Activated CD4-positive, alpha-beta T cell treated with anti-CD3 and anti-CD28 coated beads for 24 hours (primary cell): ENCODE results near the gene INHA.

Experiments used
- DNase-seq, 2 donors: peaks; one replicate each; pipeline ENCODE4 v3.0.0-alpha.2; 2020; ENCODE audit warnings: low read depth in 2 of 2

The INHA gene

GRCh38 chr2:219557791-219558785, 14.0 kb upstream of the INHA start:
- no peak for DNase-seq

DNA sequence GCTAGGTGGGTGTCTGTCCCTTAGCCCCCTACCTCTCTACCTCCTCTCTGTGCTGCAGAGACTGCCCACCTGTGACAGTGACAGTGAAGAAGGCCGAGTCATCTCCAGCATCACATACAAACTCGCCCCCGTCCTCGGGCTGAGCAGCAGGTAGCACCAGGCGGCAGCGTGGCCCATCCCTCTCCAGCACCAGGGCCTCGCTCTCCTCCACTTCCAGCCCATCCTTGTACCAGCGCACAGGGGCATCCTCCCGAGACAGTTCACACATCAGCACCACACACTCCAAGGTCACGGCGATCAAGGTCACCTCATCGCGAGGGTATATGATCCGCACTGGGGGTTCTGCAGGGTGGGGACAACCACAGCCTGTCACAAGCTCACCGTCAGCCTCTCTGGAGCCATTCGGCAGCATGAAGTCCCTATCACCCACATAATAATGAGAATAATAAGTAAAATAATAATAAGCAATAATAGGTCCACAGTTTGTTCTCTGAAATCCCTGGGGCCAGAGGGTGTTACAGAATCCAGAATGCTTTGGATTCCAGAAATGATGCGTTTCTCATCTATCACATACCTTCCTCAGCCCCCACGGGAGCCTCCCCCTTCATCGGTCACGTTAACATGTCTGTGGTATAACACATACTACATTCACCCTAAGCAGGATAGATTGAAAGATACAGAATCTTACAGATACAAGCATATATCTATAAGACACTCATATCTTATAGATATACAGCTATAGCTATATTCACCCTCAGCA, 12.8 kb upstream of the INHA start:
- no peak for DNase-seq

- DNase-seq: no peak
These were observed 11.8 kb upstream of the INHA start for GRCh38 chr2:219560037-219560892.

DNA sequence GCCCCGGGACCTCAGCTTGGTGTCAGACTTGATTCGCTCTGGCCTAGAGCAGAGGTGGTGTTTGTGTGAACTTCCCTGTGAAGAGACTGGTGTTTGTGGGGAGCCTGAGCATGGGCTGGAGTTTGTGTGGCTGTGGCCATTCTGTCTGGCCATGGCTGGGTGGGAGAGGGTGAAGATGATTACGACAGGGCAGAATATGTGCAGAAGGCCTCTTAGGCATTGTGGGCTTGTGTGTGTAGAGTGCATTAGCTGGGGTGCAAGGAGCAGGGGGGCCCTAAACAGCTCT, 11.3 kb upstream of the INHA start:
- DNase-seq: no peak

DNA sequence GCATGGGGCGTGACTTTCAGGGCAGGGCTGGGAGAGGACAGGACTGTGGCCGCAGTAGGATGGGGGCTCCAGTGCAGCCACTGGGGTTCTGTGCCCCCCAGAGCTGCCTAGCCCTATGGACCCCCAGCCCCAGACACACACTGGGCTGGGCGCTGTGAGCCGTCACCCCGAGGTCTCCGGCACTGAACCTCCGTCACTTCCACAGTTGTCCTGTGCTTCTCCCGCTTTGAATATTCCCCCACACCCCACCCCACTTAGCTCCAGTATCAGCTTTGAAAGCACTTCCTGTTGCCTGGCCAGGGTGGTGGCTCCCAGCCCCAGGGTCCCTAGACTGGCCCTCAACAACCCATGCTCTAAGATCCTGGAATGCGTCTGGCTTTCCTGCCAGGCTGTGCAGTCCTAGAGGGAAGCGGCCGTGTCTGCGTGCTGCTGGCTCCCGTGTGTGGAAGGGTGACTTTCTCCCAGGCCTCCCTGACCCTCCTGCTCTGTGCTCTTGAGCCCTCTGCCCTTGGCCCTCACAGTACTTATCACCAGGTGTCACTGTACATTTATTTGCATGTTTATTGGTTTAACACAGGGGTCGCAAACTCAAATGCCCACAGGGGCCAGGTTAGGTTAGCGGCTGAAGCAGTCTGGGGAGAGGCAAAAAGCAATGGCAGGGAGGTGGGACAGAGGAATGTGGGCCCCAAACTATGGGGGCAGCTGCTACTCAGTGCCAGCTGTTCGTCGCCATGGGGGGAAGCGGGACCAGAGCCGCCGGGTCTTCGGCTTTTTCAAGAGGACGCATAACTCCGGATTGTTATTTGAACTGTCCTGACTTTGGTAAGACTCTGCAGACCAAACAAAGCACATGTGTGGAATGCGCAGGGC, 10.7 kb upstream of the INHA start:
- DNase-seq: no peak

- no peak for DNase-seq
These were observed 9.8 kb upstream of the INHA start for GRCh38 chr2:219562049-219563020.

- DNase-seq: no peak
These were observed 8.7 kb upstream of the INHA start for GRCh38 chr2:219563271-219563928.

DNA sequence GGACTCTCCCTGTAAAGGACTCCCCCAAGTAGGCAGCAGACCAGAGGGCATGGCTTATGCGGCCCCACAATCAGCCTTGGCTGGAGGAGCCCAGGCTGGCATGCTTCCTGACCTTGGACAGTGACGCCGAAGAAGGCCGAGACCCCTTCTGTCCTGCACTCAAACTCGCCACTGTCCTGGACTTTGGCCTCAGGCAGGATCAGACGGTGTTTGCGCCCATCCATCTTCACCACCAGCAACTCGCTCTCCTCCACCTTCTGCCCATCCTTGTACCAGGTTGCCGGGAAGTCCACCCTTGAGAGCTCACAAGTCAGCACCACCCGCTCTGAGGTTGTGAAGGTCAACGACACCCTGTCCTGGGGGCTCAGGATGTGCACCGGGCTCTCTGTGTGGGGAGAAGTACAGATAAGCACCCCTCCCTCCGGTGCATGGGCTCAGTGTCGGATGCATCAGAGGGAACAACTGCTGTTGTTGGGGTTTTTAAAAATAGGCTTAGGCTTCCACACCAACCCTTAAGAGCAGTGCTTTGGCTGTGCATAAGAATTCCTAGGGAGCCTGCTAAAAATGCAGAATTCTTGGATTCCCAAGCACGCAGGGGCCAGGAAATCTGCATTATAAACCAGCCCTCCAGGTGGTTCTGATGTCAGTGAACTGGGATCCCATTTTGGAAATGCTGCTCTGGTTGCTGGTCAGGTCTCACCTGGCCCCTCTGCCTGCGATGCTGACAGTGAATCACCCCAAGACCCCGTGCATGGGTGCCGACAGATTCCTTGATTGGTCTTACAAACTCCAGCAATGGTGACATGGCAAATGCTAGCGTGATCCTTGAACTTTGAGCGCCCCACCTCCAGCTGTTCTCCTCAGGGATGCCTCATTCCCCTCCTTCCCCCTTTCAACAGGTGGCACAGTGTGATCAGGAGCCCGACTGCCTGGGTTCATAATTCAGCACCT, 6.7 kb upstream of the INHA start:
- no peak for DNase-seq

DNA sequence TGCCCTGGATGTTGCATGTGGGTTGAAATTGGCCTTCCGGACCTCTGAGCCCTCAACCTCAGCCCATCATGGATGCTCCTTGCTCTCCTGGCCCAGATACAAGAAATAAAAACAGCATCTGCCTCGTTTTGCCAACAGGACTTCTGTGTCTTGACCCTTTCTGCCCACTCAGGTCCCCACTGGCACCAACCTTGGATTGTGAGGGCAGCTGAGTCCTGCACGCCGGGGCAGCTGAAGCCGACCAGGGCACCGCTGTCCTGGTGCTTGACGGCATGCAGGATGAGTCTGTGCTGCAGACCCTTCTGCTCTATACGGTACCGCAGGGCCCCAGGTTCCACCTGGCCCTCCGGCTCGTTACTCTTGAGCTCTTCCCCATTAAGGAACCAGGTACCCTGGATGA, 5.5 kb upstream of the INHA start:
- no peak for DNase-seq

DNA sequence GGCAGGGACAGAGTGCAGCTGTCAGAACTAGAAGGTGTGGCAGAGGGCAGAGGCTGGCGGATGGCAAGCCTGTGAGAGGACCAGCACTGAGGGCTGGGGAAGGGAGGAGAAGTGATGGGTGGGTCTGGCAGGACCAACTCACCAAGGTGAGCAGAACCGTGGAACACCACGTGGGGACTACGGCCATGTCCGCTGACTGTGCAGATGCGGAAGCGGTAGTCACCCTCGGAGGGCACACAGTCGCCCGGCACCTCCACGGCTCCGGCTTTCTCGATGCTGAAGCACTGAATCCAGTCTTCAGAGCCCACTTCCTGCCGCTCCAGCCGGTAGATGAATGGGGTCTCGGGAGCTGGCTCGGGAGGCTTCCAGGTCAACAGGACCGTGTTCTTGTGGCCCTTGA, 5.0 kb upstream of the INHA start:
- no peak for DNase-seq

- no peak for DNase-seq
These were observed 4.2 kb upstream of the INHA start for GRCh38 chr2:219567791-219568361.

GRCh38 chr2:219569041-219569440, 3.1 kb upstream of the INHA start:
- DNase-seq: no peak

DNA sequence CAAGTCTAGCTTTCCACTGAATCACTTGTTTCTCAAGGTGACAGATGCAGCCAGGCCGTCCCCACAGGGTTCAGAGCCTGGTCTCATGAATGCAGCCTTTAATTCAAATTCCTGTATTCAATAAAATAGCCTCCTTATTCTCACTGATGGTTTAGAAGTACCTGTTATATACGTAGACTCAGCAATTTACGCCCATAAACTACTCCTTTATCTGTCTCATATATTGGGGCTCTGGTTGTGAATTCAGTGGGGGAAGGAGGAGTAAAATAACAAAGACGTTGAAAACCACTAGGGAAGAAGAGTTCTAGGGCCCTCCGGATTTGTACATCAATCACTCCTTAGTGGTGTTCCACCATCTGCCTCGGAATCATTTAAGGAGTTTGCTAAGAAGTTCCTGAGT, 2.5 kb upstream of the INHA start:
- no peak for DNase-seq

DNA sequence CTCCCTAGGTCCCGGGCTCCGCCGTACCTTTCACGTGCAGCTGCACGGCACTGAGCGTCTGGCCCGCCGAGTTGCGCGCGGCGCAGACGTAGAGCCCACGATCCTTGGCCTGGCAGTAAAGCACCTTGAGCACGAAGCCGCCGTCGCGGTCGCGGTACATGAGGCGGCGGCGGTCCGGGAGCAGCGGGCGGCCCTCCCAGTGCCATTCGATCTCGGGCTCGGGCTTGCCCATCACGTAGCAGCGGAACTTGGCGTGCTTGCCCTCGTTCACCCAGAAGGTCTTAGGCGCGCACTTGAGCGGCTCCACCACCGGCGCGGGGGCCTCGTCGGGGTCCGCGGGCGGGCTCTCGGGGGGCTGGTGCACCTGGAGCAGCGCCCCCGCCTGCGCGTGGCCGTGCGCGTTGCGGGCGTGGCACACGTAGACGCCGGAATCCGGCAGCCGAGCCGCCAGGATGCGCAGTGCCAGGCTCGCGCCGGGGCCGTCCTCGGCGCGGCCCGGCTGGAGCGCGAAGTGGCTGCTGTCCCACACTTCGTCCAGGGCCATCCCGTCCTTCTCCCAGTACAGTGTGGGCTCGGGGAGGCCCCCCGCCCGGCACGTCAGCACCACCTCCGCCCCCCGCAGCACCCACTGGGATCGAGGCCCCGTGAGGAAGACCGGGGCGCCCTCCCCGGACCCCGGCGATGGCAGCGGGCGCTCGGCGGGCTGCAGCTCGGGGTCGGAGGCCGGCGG, 1.8 kb upstream of the INHA start:
- DNase-seq: no peak

DNA sequence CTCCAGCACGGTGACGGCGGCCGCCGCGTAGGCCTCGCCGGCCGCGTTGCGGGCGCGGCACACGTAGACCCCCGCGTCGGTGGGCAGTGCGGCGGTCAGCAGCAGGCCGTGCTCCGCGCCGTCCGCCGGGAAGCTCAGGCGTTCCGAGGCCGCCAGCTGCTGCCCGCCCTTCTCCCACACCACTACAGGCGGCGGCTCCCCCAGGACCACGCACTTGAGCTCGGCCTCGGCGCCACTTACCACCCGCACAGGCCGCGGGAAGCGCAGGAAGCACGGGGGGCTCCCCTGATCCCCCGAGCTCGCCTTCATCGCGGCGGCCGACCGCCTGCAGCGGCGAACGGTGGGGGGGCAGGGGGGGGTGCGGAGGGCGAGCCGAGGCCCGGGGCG, 1.2 kb upstream of the INHA start:
- DNase-seq: no peak

DNA sequence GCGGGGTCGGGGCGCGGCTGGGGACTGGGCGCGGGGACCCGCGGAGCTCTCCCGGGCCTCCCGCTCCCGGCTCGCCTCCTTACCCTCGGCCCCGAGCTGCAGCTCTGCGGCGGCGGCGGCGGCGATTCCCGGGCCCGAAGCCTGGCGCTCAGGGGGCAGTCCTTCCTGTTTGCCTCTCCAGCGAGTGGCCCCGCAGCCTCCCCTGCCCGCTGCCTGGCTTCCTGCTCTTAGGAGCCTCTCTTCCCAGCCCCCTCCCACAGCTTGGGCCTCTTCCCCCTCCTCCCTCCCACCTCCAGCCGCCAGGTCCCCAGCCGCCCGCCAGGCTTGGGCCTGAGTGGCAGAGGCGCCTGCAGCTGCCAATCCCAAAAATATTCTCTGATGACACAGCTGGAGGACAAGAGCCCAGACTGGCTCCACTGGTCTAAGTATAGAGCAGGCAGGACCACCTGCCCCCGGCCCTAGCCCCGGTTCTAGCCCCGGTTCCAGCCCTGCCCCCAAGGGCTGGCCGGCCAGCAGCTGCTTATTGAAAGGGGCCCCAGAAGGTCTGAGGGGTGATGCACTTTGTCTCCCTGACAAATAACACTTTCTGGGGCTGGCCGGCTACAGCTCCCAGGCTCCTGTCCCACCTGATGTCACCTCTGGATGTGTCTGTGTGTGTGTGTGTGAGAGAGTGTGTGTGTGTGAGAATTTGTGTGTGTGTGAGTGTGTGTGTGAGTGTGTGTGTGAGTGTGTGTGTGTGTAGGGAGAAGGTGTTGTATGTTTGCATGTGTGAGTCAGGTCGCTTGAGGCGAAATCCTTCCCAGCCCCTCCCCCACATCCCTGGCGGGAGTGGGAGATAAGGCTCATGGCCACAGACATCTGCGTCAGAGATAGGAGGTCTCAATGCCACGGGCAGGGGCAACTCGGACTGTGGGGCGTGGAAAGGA, 536 bp upstream of the INHA start, which contains the start of gene OBSL1:
OBSL1 (minus strand) TSS at position 229 of the 926 bp plus-strand sequence. CDS start 307 bp downstream, outside the sequence.
- DNase-seq: no peak
